HAP-1 (cell line): ENCODE measurements around the gene GPC3.
A peak's percentile ranks its signal among the peaks of the same experiment; 100 is the strongest.

Experiments used
- DNase-seq, 2 experiments: peaks; one replicate each; pipeline ENCODE4 v3.0.0-alpha.2; 2016 to 2020; ENCODE audit warnings: low spot score in 2 of 2
- H3K27me3 ChIP-seq: fragments of 250-450 bp; sonication (Bioruptor Pico); 2 replicates; pipeline ENCODE4 v1.5.1; 2020; ENCODE audit warnings: low read depth, mild to moderate bottlenecking, moderate library complexity
- H3K36me3 ChIP-seq: fragments of 250-450 bp; sonication (Bioruptor Pico); replicated peaks from 2 replicates; pipeline ENCODE4 v1.5.1; 2020; ENCODE audit warnings: mild to moderate bottlenecking
- H3K4me1 ChIP-seq: fragments of 250-450 bp; sonication (Bioruptor Pico); 2 replicates; pipeline ENCODE4 v1.5.1; 2020; ENCODE audit warnings: mild to moderate bottlenecking
- H3K4me3 ChIP-seq: fragments of 250-450 bp; sonication (Bioruptor Pico); 2 replicates; pipeline ENCODE4 v1.5.1; 2020; ENCODE audit warnings: mild to moderate bottlenecking, moderate library complexity
- H3K9me3 ChIP-seq: fragments of 250-450 bp; sonication (Bioruptor Pico); 2 replicates; pipeline ENCODE4 v1.5.1; 2020; ENCODE audit warnings: mild to moderate bottlenecking, moderate library complexity
- in situ Hi-C: fragments of 300-500 bp; cut with MboI; formaldehyde crosslinking; loops from 3 replicates; pipeline ENCODE4 v1.14.3; 2020; ENCODE audit warnings: low sequenced_read_pairs, inconsistent platforms, mixed read lengths

GPC3 gene

GRCh38 chrX:133947996-133948395 is 37.4 kb downstream of the GPC3 start:
- H3K4me3 ChIP-seq = no peak overlapping the region
- DNase-seq = no peak
- in situ Hi-C loops = no loop called here
- no peaks in the 10 kb centered on the region for H3K9me3 ChIP-seq
- peaks cover 25% of the 10 kb centered on the region for H3K4me1 ChIP-seq
- no peaks in the 10 kb centered on the region for H3K27me3 ChIP-seq
- H3K36me3 ChIP-seq = peaks cover 83% of the 10 kb centered on the region

- in situ Hi-C loops = no loop called here
- peak; percentile 50 to 57 for DNase-seq
- Histone ChIP-seq H3K36me3 (peaks cover 83% of the 10 kb centered on the region), H3K4me3 (no peak overlapping the region), H3K4me1 (peaks cover 29% of the 10 kb centered on the region), H3K9me3 (no peaks in the 10 kb centered on the region), H3K27me3 (no peaks in the 10 kb centered on the region)
Observed at GRCh38 chrX:133947022-133947421, 38.4 kb downstream of the GPC3 start.

GRCh38 chrX:133943507-133943906 is 41.9 kb downstream of the GPC3 start:
- no peak for DNase-seq
- in situ Hi-C loops = no loop called here

GRCh38 chrX:133939655-133940302 is 45.6 kb downstream of the GPC3 start:
- no peaks in the 10 kb centered on the region for H3K27me3 ChIP-seq
- no peak for DNase-seq
- in situ Hi-C loops = no loop called here

More at GRCh38 chrX:133943507-133943906, 41.9 kb downstream of the GPC3 start:
- Histone ChIP-seq H3K4me1 (peaks cover 40% of the 10 kb centered on the region), H3K36me3 (peaks cover 63% of the 10 kb centered on the region), H3K9me3 (no peaks in the 10 kb centered on the region), H3K27me3 (no peaks in the 10 kb centered on the region), H3K4me3 (no peak overlapping the region)

GRCh38 chrX:133938530-133938929 is 46.9 kb downstream of the GPC3 start:
- in situ Hi-C loops = no loop called here
- H3K27me3 ChIP-seq = no peaks in the 10 kb centered on the region
- H3K4me1 ChIP-seq = peaks cover 46% of the 10 kb centered on the region
- no peaks in the 10 kb centered on the region for H3K9me3 ChIP-seq
- DNase-seq = no peak
- H3K4me3 ChIP-seq = no peak overlapping the region
- peaks cover 29% of the 10 kb centered on the region for H3K36me3 ChIP-seq

More at GRCh38 chrX:133939655-133940302, 45.6 kb downstream of the GPC3 start:
- peaks cover 40% of the 10 kb centered on the region for H3K36me3 ChIP-seq
- no peak overlapping the region for H3K4me3 ChIP-seq
- peaks cover 43% of the 10 kb centered on the region for H3K4me1 ChIP-seq
- no peaks in the 10 kb centered on the region for H3K9me3 ChIP-seq

GRCh38 chrX:133937022-133937421 is 48.4 kb downstream of the GPC3 start:
- in situ Hi-C loops = no loop called here
- no peak for DNase-seq
- Histone ChIP-seq H3K27me3 (no peaks in the 10 kb centered on the region), H3K9me3 (no peaks in the 10 kb centered on the region), H3K36me3 (peaks cover 14% of the 10 kb centered on the region), H3K4me3 (no peak overlapping the region), H3K4me1 (peaks cover 42% of the 10 kb centered on the region)

GRCh38 chrX:133935076-133935475 is 50.3 kb downstream of the GPC3 start:
- DNase-seq = peak; percentile 53 to 93
- peaks cover 27% of the 10 kb centered on the region for H3K4me1 ChIP-seq
- H3K9me3 ChIP-seq = no peaks in the 10 kb centered on the region
- no peaks in the 10 kb centered on the region for H3K27me3 ChIP-seq
- H3K4me3 ChIP-seq = no peak overlapping the region
- in situ Hi-C loops = no loop called here
- peaks cover 8% of the 10 kb centered on the region for H3K36me3 ChIP-seq

- Histone ChIP-seq H3K9me3 (no peaks in the 10 kb centered on the region), H3K4me3 (no peak overlapping the region), H3K4me1 (peaks cover 24% of the 10 kb centered on the region), H3K27me3 (no peaks in the 10 kb centered on the region), H3K36me3 (peaks cover 19% of the 10 kb centered on the region)
- in situ Hi-C loops = no loop called here
- no peak for DNase-seq
Observed at GRCh38 chrX:133933316-133933715, 52.1 kb downstream of the GPC3 start.

- Histone ChIP-seq H3K4me1 (peaks cover 8% of the 10 kb centered on the region), H3K9me3 (no peaks in the 10 kb centered on the region), H3K4me3 (no peak overlapping the region), H3K36me3 (peaks cover 20% of the 10 kb centered on the region), H3K27me3 (no peaks in the 10 kb centered on the region)
- in situ Hi-C loops = no loop called here
- DNase-seq = no peak
Observed at GRCh38 chrX:133929836-133930464, 55.4 kb downstream of the GPC3 start.

GRCh38 chrX:133928365-133928764 is 57.0 kb downstream of the GPC3 start:
- peaks cover 20% of the 10 kb centered on the region for H3K36me3 ChIP-seq
- in situ Hi-C loops = no loop called here
- peaks cover 10% of the 10 kb centered on the region for H3K4me1 ChIP-seq
- H3K9me3 ChIP-seq = no peaks in the 10 kb centered on the region
- no peak for DNase-seq
- no peaks in the 10 kb centered on the region for H3K27me3 ChIP-seq
- no peak overlapping the region for H3K4me3 ChIP-seq

GRCh38 chrX:133926809-133927208 is 58.6 kb downstream of the GPC3 start:
- DNase-seq = no peak
- H3K27me3 ChIP-seq = no peaks in the 10 kb centered on the region
- H3K4me3 ChIP-seq = no peak overlapping the region
- in situ Hi-C loops = no loop called here
- peaks cover 20% of the 10 kb centered on the region for H3K36me3 ChIP-seq
- H3K4me1 ChIP-seq = peaks cover 15% of the 10 kb centered on the region
- H3K9me3 ChIP-seq = no peaks in the 10 kb centered on the region

- peaks cover 21% of the 10 kb centered on the region for H3K4me1 ChIP-seq
- in situ Hi-C loops = no loop called here
- no peak for DNase-seq
- no peak overlapping the region for H3K4me3 ChIP-seq
- peaks cover 19% of the 10 kb centered on the region for H3K36me3 ChIP-seq
- H3K9me3 ChIP-seq = no peaks in the 10 kb centered on the region
- no peaks in the 10 kb centered on the region for H3K27me3 ChIP-seq
Observed at GRCh38 chrX:133926099-133926498, 59.3 kb downstream of the GPC3 start.

- Histone ChIP-seq H3K4me3 (no peak overlapping the region), H3K9me3 (no peaks in the 10 kb centered on the region), H3K4me1 (peaks cover 29% of the 10 kb centered on the region), H3K36me3 (peaks cover 13% of the 10 kb centered on the region), H3K27me3 (no peaks in the 10 kb centered on the region)
- in situ Hi-C loops = no loop called here
- no peak for DNase-seq
Observed at GRCh38 chrX:133924548-133924947, 60.8 kb downstream of the GPC3 start.

- Histone ChIP-seq H3K9me3 (no peaks in the 10 kb centered on the region), H3K4me1 (peaks cover 29% of the 10 kb centered on the region), H3K4me3 (no peak overlapping the region), H3K27me3 (no peaks in the 10 kb centered on the region), H3K36me3 (peaks cover 7% of the 10 kb centered on the region)
- DNase-seq = no peak
- in situ Hi-C loops = no loop called here
Observed at GRCh38 chrX:133923548-133923947, 61.8 kb downstream of the GPC3 start.
